ENCODE data around the gene PLA2G2D. TPM values are rescaled to one million over a fixed set of nuclear protein-coding genes. Genes with fewer than 3 reads are reported as not detected.

The PLA2G2D gene
- total RNA-seq, 1 donor from 2014 or later = not detected

GRCh38 chr1:20074725-20075171 lies 44.6 kb downstream of the PLA2G2D start:
- Mint-ChIP-seq H3K4me1 (ENCODE audit: low read depth) (no peaks in the 10 kb centered on the region), H3K4me3 (ENCODE audit: low read depth) (no peak overlapping the region), H3K27me3 (peaks cover 19% of the 10 kb centered on the region), H3K36me3 (ENCODE audit: insufficient read depth) (no peaks in the 10 kb centered on the region), H3K9me3 (ENCODE audit: low read depth) (no peaks in the 10 kb centered on the region), H3K27ac (no peak overlapping the region)
- no peak for DNase-seq (ENCODE audit: low spot score, unreplicated experiment)
- no peak for TF ChIP-seq CTCF (IDR thresholded peaks at IDR 0.05; ENCODE audit: unreplicated experiment)

- no peak for TF ChIP-seq CTCF (IDR thresholded peaks at IDR 0.05; ENCODE audit: unreplicated experiment)
- Mint-ChIP-seq H3K27ac (no peak overlapping the region), H3K36me3 (ENCODE audit: insufficient read depth) (no peaks in the 10 kb centered on the region), H3K4me1 (ENCODE audit: low read depth) (no peaks in the 10 kb centered on the region), H3K4me3 (ENCODE audit: low read depth) (no peak overlapping the region), H3K27me3 (peaks cover 19% of the 10 kb centered on the region), H3K9me3 (ENCODE audit: low read depth) (no peaks in the 10 kb centered on the region)
- DNase-seq (ENCODE audit: low spot score, unreplicated experiment) = no peak
These were observed 45.1 kb downstream of the PLA2G2D start for GRCh38 chr1:20074055-20074724.

- Mint-ChIP-seq H3K27ac (no peak overlapping the region), H3K9me3 (ENCODE audit: low read depth) (no peaks in the 10 kb centered on the region), H3K27me3 (peaks cover 16% of the 10 kb centered on the region), H3K36me3 (ENCODE audit: insufficient read depth) (no peaks in the 10 kb centered on the region), H3K4me3 (ENCODE audit: low read depth) (no peak overlapping the region), H3K4me1 (ENCODE audit: low read depth) (no peaks in the 10 kb centered on the region)
- TF ChIP-seq CTCF (IDR thresholded peaks at IDR 0.05; ENCODE audit: unreplicated experiment) = no peak
- no peak for DNase-seq (ENCODE audit: low spot score, unreplicated experiment)
These were observed 46.1 kb downstream of the PLA2G2D start for GRCh38 chr1:20073256-20073655.

- no peak for DNase-seq (ENCODE audit: low spot score, unreplicated experiment)
- Mint-ChIP-seq H3K27ac (no peak overlapping the region), H3K27me3 (peaks cover 11% of the 10 kb centered on the region), H3K9me3 (ENCODE audit: low read depth) (no peaks in the 10 kb centered on the region), H3K36me3 (ENCODE audit: insufficient read depth) (no peaks in the 10 kb centered on the region), H3K4me1 (ENCODE audit: low read depth) (no peaks in the 10 kb centered on the region), H3K4me3 (ENCODE audit: low read depth) (no peak overlapping the region)
- no peak for TF ChIP-seq CTCF (IDR thresholded peaks at IDR 0.05; ENCODE audit: unreplicated experiment)
These were observed 46.6 kb downstream of the PLA2G2D start for GRCh38 chr1:20072771-20073170.

- H3K27ac Mint-ChIP-seq = no peak overlapping the region
- H3K9me3 Mint-ChIP-seq (ENCODE audit: low read depth) = no peaks in the 10 kb centered on the region
- no peaks in the 10 kb centered on the region for H3K36me3 Mint-ChIP-seq (ENCODE audit: insufficient read depth)
- no peaks in the 10 kb centered on the region for H3K4me1 Mint-ChIP-seq (ENCODE audit: low read depth)
- peaks cover 10% of the 10 kb centered on the region for H3K27me3 Mint-ChIP-seq
- no peak for DNase-seq (ENCODE audit: low spot score, unreplicated experiment)
- no peak for TF ChIP-seq CTCF (IDR thresholded peaks at IDR 0.05; ENCODE audit: unreplicated experiment)
- no peak overlapping the region for H3K4me3 Mint-ChIP-seq (ENCODE audit: low read depth)
These were observed 47.9 kb downstream of the PLA2G2D start for GRCh38 chr1:20071416-20071815.

Measured in progenitor cell of endocrine pancreas (in vitro differentiated cells).